Measurements from ENCODE around the gene LRRTM4.

DNA sequence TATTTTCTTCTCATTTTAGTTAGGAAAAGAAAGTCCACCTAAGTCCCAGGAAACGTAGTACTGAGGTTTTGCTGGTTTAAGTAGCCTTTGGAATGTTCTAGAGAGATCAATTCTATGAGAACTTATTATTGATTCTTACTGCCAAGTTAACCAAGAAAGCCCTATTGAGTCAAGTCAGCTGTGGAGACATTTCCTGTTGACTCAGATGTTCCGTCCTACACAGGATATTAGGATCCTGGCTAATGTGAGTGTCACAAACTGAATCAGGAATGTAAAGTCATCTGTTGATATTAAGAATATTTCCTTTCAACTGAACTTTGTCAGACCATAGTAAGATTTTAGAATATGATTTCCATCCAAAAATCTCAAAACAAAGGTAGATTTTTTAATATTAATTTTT, 654.3 kb downstream of the LRRTM4 start:
- TF ChIP-seq, protein P1, sequence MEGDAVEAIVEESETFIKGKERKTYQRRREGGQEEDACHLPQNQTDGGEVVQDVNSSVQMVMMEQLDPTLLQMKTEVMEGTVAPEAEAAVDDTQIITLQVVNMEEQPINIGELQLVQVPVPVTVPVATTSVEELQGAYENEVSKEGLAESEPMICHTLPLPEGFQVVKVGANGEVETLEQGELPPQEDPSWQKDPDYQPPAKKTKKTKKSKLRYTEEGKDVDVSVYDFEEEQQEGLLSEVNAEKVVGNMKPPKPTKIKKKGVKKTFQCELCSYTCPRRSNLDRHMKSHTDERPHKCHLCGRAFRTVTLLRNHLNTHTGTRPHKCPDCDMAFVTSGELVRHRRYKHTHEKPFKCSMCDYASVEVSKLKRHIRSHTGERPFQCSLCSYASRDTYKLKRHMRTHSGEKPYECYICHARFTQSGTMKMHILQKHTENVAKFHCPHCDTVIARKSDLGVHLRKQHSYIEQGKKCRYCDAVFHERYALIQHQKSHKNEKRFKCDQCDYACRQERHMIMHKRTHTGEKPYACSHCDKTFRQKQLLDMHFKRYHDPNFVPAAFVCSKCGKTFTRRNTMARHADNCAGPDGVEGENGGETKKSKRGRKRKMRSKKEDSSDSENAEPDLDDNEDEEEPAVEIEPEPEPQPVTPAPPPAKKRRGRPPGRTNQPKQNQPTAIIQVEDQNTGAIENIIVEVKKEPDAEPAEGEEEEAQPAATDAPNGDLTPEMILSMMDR (IDR thresholded peaks at IDR 0.05), result no peak
- TF ChIP-seq POLR2A (IDR thresholded peaks at IDR 0.05), result no peak

All from esophagus squamous epithelium (tissue), 4 donors.